HCT116 (cell line): ENCODE measurements around the gene SYP. TPM values are rescaled to one million over a fixed set of nuclear protein-coding genes. Genes with fewer than 3 reads are reported as not detected.

ENCODE experiments used
- ATAC-seq: fragments of 200-7000 bp; cut with Tn5 transposase; 2 replicates; pipeline ENCODE4 v1.9.1; 2020; ENCODE audit warnings: mild to moderate bottlenecking, moderate library complexity
- BruUV-seq: library from RNA; stranded (reverse); fragments of 400-500 nt; replicated peaks from 2 replicates; lab custom pipeline; 2021; lab: Mats Ljungman, UMichigan
- CTCF ChIA-PET: fragments of 300-600 bp; sonication (Branson Sonifier 250); formaldehyde crosslinking; loops from one replicate; lab custom pipeline; 2021; ENCODE audit warnings: antibody characterized with exemption; lab: Charles Lee
- POLR2A ChIA-PET: fragments of 300-600, 350-600 bp; sonication (Branson Sonifier 250); formaldehyde crosslinking; loops from one replicate; lab custom pipeline; 2021; ENCODE audit warnings: antibody characterized with exemption; lab: Charles Lee
- RAD21 ChIA-PET, 2 experiments: fragments of 300-600 bp; sonication (Branson Sonifier 250); formaldehyde crosslinking; loops; one replicate each; lab custom pipeline; 2023; ENCODE audit warnings: low total read pairs in 2 of 2; ENCODE audit not compliant: uncharacterized antibody in 2 of 2, unreplicated experiment in 2 of 2, low non-redundant PET in 1 of 2; lab: Charles Lee
- DNase-seq: peaks from one replicate; pipeline ENCODE4 v3.0.0-alpha.2; 2010; ENCODE audit warnings: low read depth, low spot score
- H2AFZ ChIP-seq: fragments of 200-600 bp; shearing (Covaris generic), sonication (generic); 2 replicates; pipeline ENCODE4 v1.6.1; 2017; ENCODE audit warnings: low read depth, mixed run types, mixed read lengths, antibody characterized with exemption, low read length; ENCODE audit not compliant: poor library complexity, severe bottlenecking
- H3K27ac ChIP-seq: 2 replicates; pipeline ENCODE4 v1.5.1; 2012; ENCODE audit warnings: low read depth, low read length
- H3K27me3 ChIP-seq: fragments of 200-600 bp; sonication (generic); 2 replicates; pipeline ENCODE4 v1.6.1; 2016; ENCODE audit warnings: mixed run types, low read length, mixed read lengths; ENCODE audit not compliant: insufficient read depth
- H3K36me3 ChIP-seq, 2 experiments: fragments of 200-500 bp in 1 of 2; fragments of 200-600 bp in 1 of 2; sonication (Bioruptor generic) in 1 of 2; sonication (generic) in 1 of 2; 2 replicates each; pipeline versions ENCODE4 v1.5.1 to v1.6.1; 2014 to 2016; ENCODE audit warnings: low read length in 2 of 2, inconsistent platforms in 1 of 2, mixed read lengths in 1 of 2, mixed run types in 1 of 2; ENCODE audit not compliant: insufficient read depth in 2 of 2, control insufficient read depth in 1 of 2
- H3K4me1 ChIP-seq, 2 experiments: fragments of 200-600 bp in 1 of 2; sonication (generic) in 1 of 2; 2 replicates each; pipeline versions ENCODE4 v1.5.1 to v1.6.1; 2012 to 2017; ENCODE audit warnings: low read length in 2 of 2, inconsistent platforms in 1 of 2, mild to moderate bottlenecking in 1 of 2, mixed read lengths in 1 of 2, mixed run types in 1 of 2, moderate library complexity in 1 of 2; ENCODE audit not compliant: insufficient read depth in 2 of 2, control insufficient read depth in 1 of 2
- H3K4me2 ChIP-seq: fragments of 200-600 bp; sonication (generic); 2 replicates; pipeline ENCODE4 v1.6.1; 2017; ENCODE audit warnings: mixed run types, low read length, mixed read lengths
- H3K4me3 ChIP-seq, 2 experiments: fragments of 200-600 bp in 1 of 2; sonication (generic) in 1 of 2; replicated peaks in 1 of 2; 2 replicates each; pipeline ENCODE4 v1.5.1; 2011 to 2016; ENCODE audit warnings: low read length in 2 of 2, control low read depth in 1 of 2, low read depth in 1 of 2, mild to moderate bottlenecking in 1 of 2, mixed read lengths in 1 of 2, mixed run types in 1 of 2
- H3K79me2 ChIP-seq: fragments of 200-600 bp; sonication (generic); 2 replicates; pipeline ENCODE4 v1.6.1; 2017; ENCODE audit warnings: mild to moderate bottlenecking, mixed run types, low read length, moderate library complexity, mixed read lengths; ENCODE audit not compliant: insufficient read depth
- H3K9ac ChIP-seq: fragments of 200-600 bp; sonication (generic); 2 replicates; pipeline ENCODE4 v1.6.1; 2016; ENCODE audit warnings: low read length, mixed read lengths
- H3K9me2 ChIP-seq: fragments of 200-600 bp; sonication (generic), shearing (Covaris generic); 2 replicates; pipeline ENCODE4 v1.6.1; 2017; ENCODE audit warnings: mixed run types, mild to moderate bottlenecking, moderate library complexity; ENCODE audit not compliant: insufficient read depth
- H3K9me3 ChIP-seq, 2 experiments: fragments of 200-500 bp in 1 of 2; fragments of 200-600 bp in 1 of 2; sonication (Bioruptor generic) in 1 of 2; sonication (generic) in 1 of 2; 2 replicates each; pipeline ENCODE4 v1.6.1; 2014 to 2017; ENCODE audit warnings: low read length in 2 of 2, mixed read lengths in 2 of 2, inconsistent platforms in 1 of 2, low read depth in 1 of 2, mild to moderate bottlenecking in 1 of 2, mixed run types in 1 of 2, moderate library complexity in 1 of 2; ENCODE audit not compliant: control insufficient read depth in 1 of 2, insufficient read depth in 1 of 2
- H4K20me1 ChIP-seq: fragments of 200-600 bp; sonication (generic), shearing (Covaris generic); 2 replicates; pipeline ENCODE4 v1.6.1; 2017; ENCODE audit warnings: mixed run types, mild to moderate bottlenecking, moderate library complexity; ENCODE audit not compliant: insufficient read depth
- ATF3 ChIP-seq: IDR thresholded peaks from 2 replicates; pipeline ENCODE4 v1.6.1; 2012
- MAX ChIP-seq: IDR thresholded peaks from 2 replicates; pipeline ENCODE4 v1.6.1; 2012
- RAD21 ChIP-seq: IDR thresholded peaks from 2 replicates; pipeline ENCODE4 v1.6.1; 2012; ENCODE audit warnings: low read depth, mild to moderate bottlenecking
- REST ChIP-seq: IDR thresholded peaks from 2 replicates; pipeline ENCODE4 v1.6.1; 2012; ENCODE audit warnings: low read depth
- SP1 ChIP-seq: IDR thresholded peaks from 2 replicates; pipeline ENCODE4 v1.6.1; 2012; ENCODE audit warnings: low read depth
- YY1 ChIP-seq: IDR thresholded peaks from 2 replicates; pipeline ENCODE4 v1.6.1; 2011; ENCODE audit warnings: low read length, low read depth, moderate library complexity, mild to moderate bottlenecking; ENCODE audit not compliant: insufficient replicate concordance; ENCODE audit errors: extremely low read depth
- ZBTB33 ChIP-seq: IDR thresholded peaks from 2 replicates; pipeline ENCODE4 v1.6.1; 2011; ENCODE audit warnings: mild to moderate bottlenecking, low read length, moderate library complexity; ENCODE audit not compliant: insufficient replicate concordance; ENCODE audit errors: extremely low read depth
- ZFX ChIP-seq: fragments of 450-650 bp; IDR thresholded peaks from 2 replicates; pipeline ENCODE4 v1.6.1; 2017
- intact Hi-C: fragments of 100-400 bp; cut with micrococcal nuclease; formaldehyde crosslinking; loops from 2 replicates; pipeline ENCODE4 v1.10.0; 2022
- total RNA-seq: library from RNA; stranded (reverse); gene quantifications from one replicate; pipeline ENCODE4 v1.2.1, GENCODE V29; 2021; ENCODE audit not compliant: unreplicated experiment

SYP gene
- total RNA-seq, 1 experiment from 2014 or later, result 1.2 TPM

- CTCF ChIA-PET, result no interaction called here
- Histone ChIP-seq H3K27ac (no peak within 1 kb of the TSS), H3K4me3 (no peak within 1 kb of the TSS), H3K79me2 (no peaks in the 10 kb centered on the region), H3K27me3 (no peaks in the 10 kb centered on the region), H4K20me1 (no peaks in the 10 kb centered on the region), H3K4me2 (no peak within 1 kb of the TSS), H3K36me3 (no peaks in the 10 kb centered on the region), H3K9ac (no peak within 1 kb of the TSS), H3K9me3 (no peaks in the 10 kb centered on the region), H3K4me1 (no peaks in the 10 kb centered on the region), H2AFZ (no peak within 1 kb of the TSS), H3K9me2 (no peaks in the 10 kb centered on the region)
- BruUV-seq, result no TSS peak
- DNase-seq, result no peak
- intact Hi-C loops, result no loop called here
- POLR2A ChIA-PET, result no interaction called here
- no peak for ATAC-seq
- no peak for TF ChIP-seq SP1
- TF ChIP-seq ZBTB33, result no peak
- no peak for TF ChIP-seq ZFX
- TF ChIP-seq MAX, result no peak
- no peak for TF ChIP-seq ATF3
- TF ChIP-seq YY1, result no peak
- TF ChIP-seq RAD21, result no peak
- RAD21 ChIA-PET, result no interaction called here
Measured at GRCh38 chrX:49233176-49233575, 33.2 kb upstream of the SYP start, which contains the start of gene CACNA1F. TSS of gene CACNA1F (minus strand) at chrX:49233340. CDS start at chrX:49233309, 31 bp downstream.

GRCh38 chrX:49232525-49232924 lies 32.5 kb upstream of the SYP start:
- H3K9me2 ChIP-seq, result no peaks in the 10 kb centered on the region
- intact Hi-C loops, result no loop called here
- TF ChIP-seq REST, result no peak
- TF ChIP-seq, all 23 proteins: peak for 0
- ATAC-seq (no peak), DNase-seq (no peak)
- no peak overlapping the region for H2AFZ ChIP-seq
- no peaks in the 10 kb centered on the region for H3K36me3 ChIP-seq
- no peaks in the 10 kb centered on the region for H4K20me1 ChIP-seq
- H3K79me2 ChIP-seq, result no peaks in the 10 kb centered on the region
- no peak overlapping the region for H3K4me2 ChIP-seq
- H3K4me1 ChIP-seq, result no peaks in the 10 kb centered on the region
- POLR2A ChIA-PET, result no interaction called here
- H3K9ac ChIP-seq, result no peak overlapping the region
- H3K9me3 ChIP-seq, result no peaks in the 10 kb centered on the region
- CTCF ChIA-PET, result no interaction called here
- BruUV-seq, result no TSS peak
- H3K27me3 ChIP-seq, result no peaks in the 10 kb centered on the region
- H3K4me3 ChIP-seq, result no peak overlapping the region
- RAD21 ChIA-PET, result no interaction called here
- no peak overlapping the region for H3K27ac ChIP-seq
